GM10266 (cell line): Measurements from ENCODE around the gene CTDSP1.

Experiments used
- DNase-seq: peaks from one replicate; pipeline ENCODE4 v3.0.0; 2012; ENCODE audit errors: extremely low spot score
- TF ChIP-seq, protein P1 (sequence below): IDR thresholded peaks from 2 replicates; pipeline ENCODE4 v1.5.1; 2012; ENCODE audit warnings: mild to moderate bottlenecking, low read depth; ENCODE audit not compliant: control insufficient read depth, insufficient read depth; ENCODE audit errors: missing control alignments

The CTDSP1 gene

DNA sequence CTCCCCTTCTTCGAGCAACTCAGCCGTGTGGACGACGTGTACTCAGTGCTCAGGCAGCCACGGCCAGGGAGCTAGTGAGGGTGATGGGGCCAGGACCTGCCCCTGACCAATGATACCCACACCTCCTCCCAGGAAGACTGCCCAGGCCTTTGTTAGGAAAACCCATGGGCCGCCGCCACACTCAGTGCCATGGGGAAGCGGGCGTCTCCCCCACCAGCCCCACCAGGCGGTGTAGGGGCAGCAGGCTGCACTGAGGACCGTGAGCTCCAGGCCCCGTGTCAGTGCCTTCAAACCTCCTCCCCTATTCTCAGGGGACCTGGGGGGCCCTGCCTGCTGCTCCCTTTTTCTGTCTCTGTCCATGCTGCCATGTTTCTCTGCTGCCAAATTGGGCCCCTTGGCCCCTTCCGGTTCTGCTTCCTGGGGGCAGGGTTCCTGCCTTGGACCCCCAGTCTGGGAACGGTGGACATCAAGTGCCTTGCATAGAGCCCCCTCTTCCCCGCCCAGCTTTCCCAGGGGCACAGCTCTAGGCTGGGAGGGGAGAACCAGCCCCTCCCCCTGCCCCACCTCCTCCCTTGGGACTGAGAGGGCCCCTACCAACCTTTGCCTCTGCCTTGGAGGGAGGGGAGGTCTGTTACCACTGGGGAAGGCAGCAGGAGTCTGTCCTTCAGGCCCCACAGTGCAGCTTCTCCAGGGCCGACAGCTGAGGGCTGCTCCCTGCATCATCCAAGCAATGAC is 4.8 kb downstream of the CTDSP1 start:
- no peak for DNase-seq
- TF ChIP-seq, protein P1, sequence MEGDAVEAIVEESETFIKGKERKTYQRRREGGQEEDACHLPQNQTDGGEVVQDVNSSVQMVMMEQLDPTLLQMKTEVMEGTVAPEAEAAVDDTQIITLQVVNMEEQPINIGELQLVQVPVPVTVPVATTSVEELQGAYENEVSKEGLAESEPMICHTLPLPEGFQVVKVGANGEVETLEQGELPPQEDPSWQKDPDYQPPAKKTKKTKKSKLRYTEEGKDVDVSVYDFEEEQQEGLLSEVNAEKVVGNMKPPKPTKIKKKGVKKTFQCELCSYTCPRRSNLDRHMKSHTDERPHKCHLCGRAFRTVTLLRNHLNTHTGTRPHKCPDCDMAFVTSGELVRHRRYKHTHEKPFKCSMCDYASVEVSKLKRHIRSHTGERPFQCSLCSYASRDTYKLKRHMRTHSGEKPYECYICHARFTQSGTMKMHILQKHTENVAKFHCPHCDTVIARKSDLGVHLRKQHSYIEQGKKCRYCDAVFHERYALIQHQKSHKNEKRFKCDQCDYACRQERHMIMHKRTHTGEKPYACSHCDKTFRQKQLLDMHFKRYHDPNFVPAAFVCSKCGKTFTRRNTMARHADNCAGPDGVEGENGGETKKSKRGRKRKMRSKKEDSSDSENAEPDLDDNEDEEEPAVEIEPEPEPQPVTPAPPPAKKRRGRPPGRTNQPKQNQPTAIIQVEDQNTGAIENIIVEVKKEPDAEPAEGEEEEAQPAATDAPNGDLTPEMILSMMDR: no peak

DNA sequence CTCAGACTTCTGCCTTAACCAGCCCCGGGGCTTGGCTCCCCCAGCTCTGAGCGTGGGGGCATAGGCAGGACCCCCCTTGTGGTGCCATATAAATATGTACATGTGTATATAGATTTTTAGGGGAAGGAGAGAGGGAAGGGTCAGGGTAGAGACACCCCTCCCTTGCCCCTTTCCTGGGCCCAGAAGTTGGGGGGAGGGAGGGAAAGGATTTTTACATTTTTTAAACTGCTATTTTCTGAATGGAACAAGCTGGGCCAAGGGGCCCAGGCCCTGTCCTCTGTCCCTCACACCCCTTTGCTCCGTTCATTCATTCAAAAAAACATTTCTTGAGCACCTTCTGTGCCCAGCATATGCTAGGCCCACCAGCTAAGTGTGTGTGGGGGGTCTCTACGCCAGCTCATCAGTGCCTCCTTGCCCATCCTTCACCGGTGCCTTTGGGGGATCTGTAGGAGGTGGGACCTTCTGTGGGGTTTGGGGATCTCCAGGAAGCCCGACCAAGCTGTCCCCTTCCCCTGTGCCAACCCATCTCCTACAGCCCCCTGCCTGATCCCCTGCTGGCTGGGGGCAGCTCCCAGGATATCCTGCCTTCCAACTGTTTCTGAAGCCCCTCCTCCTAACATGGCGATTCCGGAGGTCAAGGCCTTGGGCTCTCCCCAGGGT is 5.5 kb downstream of the CTDSP1 start:
- no peak for DNase-seq
- TF ChIP-seq, protein P1: no peak

DNA sequence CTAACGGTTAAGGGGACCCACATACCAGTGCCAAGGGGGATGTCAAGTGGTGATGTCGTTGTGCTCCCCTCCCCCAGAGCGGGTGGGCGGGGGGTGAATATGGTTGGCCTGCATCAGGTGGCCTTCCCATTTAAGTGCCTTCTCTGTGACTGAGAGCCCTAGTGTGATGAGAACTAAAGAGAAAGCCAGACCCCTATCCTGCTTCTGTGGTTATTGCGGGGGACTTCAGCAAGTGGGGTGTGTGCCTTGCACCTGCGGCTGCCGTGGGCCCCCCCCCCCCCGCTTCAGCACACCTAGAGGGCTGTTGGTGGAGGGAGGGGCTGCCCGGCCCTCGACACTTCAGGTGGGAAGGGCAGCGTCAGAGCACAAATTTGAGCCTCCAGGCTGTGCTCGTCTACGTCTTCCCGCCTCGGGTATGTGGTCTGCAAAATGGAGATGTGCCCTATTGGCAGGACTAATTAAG is 6.1 kb downstream of the CTDSP1 start:
- no peak for DNase-seq
- TF ChIP-seq, protein P1: no peak

DNA sequence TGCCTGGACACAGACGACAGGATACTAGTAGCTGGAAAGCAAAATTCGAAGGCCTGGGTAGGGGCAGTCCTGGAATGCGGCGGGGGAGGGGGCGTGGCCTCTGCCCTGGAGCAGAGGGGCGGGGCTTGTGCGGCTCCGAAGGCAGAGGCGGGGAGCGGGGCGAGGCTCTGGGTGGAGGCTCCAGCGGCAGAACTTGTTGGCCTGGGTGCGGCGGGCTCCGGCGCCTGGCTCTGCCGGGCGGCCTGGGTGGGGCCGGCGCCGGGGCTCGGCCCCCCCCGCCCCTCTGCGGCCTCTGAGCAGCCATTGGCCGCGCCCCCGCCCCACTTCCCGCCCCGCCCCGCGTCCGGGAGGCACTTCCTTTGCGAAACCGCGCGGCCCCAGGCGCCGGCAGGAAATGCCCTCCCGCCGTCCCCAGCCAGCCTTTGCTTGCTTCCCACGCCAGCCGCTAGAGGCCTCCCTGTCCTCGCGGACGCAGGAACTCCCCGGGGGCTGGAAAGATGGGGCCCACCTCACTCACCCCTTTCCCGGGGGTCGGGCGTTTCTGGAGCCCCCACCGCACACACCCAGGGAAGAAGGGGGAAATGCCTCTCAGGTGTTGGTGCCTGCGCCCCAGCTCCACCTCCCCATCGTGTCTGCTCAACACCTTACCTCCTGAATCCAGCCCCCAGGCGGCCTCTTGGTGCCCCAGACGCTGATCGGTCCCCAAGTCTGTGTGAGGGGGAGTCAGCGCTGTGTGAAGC is 6.7 kb downstream of the CTDSP1 start:
- TF ChIP-seq, protein P1: peak; percentile 94
- DNase-seq: peak; percentile 95

DNA sequence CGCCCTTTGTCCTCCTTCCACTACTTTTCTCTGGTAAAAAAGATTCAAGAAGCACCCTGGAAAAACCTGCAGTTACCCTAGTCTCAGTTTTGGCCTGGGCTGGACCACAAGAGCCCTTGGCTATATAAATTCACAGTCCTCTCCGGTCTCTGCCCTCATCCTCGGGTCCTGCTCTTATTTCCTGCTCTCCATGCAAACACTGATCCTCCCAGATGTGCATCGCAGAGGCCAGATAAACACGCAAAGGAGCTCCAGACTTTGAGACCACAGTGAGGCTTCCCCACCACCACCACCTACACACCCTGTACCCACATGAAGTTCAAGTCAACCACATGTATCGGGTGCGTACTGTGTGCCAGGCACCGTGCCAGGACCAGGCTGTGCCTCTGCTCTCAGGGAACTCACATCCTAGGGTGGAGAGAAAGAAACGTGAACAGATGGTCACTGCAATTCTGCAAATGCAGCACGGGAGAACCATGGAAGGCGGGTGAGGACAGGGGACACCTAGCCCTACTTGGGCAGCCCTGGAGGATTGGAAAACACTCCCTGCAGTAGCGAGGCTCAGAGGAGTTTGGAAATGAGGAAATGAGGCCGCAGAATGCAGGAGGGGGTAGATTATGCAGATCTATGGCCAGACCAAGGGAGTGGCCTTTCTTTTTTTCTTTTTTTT is 7.4 kb downstream of the CTDSP1 start:
- DNase-seq: no peak

DNA sequence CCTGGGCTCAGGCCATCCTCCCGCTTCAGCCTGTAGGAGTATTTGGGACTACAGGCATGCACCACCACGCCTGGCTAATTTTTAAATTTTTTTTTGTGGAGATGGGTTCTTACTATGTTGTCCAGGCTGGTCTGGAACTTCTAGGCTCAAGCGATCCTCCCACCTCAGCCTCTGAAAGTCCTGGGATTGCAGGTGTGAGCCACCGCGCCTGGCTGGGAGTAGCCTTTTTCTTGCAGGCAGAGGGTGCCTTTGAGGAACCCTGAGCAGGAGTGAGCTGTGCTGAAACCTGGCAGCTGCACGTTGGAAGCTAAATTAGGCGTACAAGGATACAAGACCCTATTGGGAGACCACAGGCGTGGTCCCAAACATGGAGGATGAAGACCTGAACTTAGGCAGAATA is 8.0 kb downstream of the CTDSP1 start:
- TF ChIP-seq, protein P1: no peak
- DNase-seq: no peak

More for the DNA sequence above, 7.4 kb downstream of the CTDSP1 start:
- TF ChIP-seq, protein P1: no peak
